ENCODE data around the gene DHRS3.
"Not testable (repeated sequence)": the region's sequence is repeated elsewhere in the genome, so short reads cannot be mapped to it uniquely, and the experiment has no call there.

The DHRS3 gene

GRCh38 chr1:12541274-12542137, 76.5 kb downstream of the DHRS3 start:
- H3K4me3 ChIP-seq (ENCODE audit: low read depth, low read length): no peak overlapping the region

DNA sequence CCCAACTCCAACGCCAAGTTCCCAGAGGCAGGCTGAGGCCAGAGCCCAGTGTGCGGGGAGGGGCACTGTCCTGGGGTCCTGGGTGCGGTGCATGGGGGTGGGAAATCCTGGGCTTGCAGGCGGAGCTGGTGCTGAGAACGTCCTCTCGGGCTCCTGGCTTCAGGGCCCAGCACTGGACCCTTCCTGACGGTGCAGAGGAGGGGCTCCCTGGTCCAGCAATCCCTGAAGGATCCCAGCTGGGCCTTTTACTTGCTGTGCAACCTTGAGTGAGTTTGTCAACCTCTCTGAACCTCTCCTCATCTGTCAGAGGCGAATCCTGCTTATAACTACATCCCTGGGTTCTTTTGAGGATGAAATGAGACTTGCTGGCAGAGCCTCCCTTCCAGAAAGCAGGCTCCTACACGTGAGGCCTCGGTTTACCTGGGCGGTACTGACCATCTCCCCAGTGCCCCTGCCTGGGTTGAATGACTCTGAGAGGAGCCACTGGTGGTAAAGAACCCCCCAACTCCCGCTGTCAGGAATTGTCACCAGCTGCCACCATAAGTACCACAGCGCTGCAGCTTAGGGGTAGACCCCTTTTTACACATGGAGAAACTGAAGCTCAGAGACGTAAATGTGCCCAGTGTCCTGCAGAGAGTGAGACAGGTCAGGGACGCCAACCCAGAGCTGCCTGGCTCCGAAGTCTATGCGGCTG, 77.3 kb downstream of the DHRS3 start:
- H3K4me3 ChIP-seq (ENCODE audit: low read depth, low read length): no peak overlapping the region

- H3K4me3 ChIP-seq (ENCODE audit: low read depth, low read length): no peak overlapping the region
Observed at GRCh38 chr1:12539705-12540579, 78.1 kb downstream of the DHRS3 start.

DNA sequence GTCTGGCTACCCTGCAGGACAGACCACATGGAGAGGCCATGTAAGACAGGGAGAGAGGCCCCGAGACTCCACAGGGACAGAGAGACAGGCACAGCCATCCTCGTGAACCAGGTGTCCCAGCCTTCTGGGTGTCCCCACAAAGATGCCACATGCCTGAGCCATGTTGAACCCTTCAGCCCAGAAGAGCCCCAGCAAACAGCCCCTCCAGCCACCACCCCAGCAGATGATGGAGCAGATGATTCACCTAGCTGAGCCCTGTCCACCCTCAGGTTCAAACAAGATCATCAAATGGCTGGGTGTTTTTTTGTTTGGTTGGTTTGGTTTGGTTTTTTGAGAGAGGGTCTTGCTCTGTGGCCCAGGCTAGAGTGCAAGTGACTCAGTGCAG, 78.7 kb downstream of the DHRS3 start:
- no peak overlapping the region for H3K4me3 ChIP-seq (ENCODE audit: low read depth, low read length)

DNA sequence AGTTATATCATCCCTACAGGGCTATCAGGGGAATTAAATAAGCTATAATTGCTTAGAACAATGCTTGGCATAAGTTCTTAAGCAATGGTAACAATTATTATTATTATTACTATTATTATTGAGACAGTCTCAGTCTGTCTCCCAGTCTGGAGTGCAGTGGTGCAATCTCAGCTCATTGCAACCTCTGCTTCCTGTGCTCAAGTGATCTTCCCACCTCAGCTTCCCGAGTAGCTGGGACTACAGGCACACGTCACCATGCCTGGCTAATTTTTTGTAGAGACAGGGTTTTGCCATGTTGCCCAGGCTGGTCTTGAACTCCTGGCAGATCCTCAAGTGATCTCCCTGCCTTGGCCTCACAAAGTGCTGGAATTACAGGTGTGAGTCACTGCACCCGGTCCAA, 79.5 kb downstream of the DHRS3 start:
- H3K4me3 ChIP-seq (ENCODE audit: low read depth, low read length): not testable (repeated sequence)

DNA sequence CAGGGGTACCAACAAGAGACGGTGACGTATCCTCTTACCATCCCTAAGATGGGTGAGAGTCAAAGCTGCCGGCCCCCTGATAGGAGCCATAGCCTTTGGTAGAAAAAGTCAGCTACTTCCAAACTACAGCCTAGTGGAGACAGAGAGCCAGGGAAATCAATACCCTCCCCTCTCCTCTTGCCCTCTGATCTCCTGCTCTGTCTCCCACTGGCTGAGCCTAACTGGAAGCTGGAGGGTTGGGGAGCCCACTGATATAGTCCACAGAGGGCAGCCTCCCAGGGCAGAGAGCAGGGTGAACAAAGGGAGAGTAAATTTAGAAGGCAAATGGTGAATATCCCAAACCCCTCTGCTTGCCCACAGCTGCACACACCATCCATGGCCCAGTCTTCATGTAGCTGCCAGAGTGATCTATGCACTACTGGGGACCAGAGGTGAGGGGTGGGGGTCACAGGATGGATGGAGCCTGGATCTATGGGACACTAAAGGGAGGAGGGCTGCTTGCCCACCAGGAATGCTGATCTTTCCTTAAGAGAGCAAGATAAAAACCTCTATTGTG, 80.0 kb downstream of the DHRS3 start:
- no peak overlapping the region for H3K4me3 ChIP-seq (ENCODE audit: low read depth, low read length)

DNA sequence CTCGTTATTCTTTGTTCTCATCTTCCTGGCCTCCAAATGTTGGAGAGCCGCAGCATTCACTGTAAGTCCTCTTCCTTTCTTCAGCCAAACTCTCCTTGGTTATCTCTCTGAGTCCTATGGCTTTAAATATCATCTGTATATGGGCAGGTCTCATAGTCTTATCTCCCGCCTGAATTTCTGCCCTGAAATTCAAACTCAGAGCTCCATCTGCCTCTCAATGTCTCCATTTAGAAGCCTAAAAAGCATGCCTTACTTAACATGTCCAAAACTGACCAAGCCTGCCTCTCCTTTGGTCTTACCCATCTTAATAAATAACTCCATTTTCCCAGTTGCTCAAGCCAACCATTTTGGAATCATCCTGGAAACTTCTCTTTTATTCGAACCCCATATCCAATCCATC, 80.7 kb downstream of the DHRS3 start:
- no peak overlapping the region for H3K4me3 ChIP-seq (ENCODE audit: low read depth, low read length)

DNA sequence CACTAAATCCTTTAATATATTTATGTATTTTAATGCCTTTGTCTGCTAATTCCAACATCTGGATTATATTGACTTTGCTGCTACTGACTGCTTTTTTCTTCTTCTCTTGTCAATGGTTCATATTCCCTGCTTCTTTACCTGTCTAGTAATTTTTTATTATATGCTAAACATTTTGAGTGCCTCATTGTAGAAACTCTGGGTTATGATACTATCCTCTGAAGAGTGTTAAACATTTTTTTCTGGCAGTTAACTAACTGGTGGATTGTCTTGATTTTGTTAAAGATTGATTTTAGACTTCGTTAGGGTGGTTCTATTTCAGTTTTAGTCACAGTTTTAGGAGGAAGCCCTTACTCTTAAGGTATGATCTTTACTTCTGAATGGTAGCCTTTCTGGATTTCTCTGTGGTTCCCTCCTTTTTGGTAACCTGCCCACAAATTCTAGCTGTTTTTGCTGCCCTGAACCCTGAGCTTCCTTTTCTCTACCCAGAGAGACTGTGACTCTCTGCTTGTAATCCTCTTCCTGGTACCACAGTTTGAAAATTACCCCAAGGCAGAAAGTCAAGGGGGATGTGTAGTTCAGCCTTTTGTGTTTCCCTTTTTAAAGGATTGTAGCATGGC, 81.9 kb downstream of the DHRS3 start:
- H3K4me3 ChIP-seq (ENCODE audit: low read depth, low read length): no peak overlapping the region

- H3K4me3 ChIP-seq (ENCODE audit: low read depth, low read length): no peak overlapping the region
Observed at GRCh38 chr1:12532405-12533315, 85.3 kb downstream of the DHRS3 start.

DNA sequence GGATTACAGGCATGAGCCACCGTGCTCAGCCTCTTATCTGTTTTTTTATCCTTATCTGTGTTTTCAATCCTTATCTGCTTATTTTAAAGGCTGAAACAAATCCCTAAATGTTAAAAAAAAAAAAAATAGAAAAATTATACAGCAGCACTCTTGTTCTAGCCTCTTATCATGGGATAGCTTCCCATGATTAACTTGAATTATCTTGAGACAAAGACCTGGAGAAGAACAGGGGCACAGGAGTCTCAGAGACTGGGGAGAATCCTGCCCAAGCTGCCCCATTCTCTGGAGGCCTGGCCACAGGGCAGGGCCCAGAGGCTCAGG, 86.9 kb downstream of the DHRS3 start:
- no peak overlapping the region for H3K4me3 ChIP-seq (ENCODE audit: low read depth, low read length)

DNA sequence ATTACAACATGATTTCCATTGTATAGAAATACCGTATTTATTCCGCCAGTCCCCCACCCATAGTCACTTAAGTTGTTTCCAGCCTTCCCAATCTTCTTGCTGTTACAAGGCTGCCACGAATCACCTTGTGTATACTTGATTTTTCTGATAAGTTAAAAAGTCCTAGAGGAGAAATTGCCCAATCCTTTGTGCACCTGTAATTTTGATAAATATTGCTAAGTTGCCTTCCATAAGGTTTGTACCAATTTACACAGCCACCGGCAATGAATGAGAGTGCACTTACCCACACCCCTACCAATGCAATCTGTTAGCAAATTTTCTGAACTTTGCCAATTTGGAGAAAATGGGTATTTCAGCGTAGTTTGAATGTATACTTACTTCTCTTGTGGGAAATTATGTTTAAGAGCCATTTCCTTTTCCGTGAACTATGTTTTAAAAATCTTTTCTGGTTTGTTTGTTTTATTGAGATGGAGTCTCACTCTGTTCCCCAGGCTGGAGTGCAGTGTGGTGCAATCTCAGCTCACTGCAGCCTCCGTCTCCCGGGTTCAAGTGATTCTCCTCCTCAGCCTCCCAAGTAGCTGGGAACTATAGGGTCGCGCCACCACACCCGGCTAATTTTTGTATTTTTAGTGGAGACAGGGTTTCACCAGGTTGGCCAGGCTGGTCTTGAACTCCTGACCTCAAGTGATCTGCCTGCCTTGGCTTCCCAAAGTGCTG, 87.4 kb downstream of the DHRS3 start:
- no peak overlapping the region for H3K4me3 ChIP-seq (ENCODE audit: low read depth, low read length)

DNA sequence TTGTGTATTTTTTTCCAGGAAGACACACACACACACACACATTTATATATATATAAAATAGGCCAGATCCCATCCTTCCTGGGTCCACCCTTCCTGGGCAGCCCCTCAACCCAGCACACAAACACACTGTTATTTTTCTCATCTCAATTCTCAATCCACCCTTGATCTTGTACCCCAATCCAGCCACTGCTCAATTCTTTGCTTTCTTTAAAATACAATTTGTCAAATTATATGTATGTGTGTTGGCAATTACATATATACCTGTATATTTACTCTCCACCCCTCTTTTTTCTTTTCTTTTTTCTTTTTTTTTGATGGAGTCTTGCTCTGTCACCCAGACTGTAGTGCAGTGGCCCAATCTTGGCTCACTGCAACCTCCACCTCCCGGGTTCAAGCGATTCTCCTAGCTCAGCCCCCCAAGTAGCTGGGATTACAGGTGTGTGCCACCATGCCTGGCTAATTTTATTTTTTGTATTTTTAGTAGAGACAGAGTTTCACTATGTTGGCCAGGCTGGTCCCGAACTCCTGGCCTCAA, 88.3 kb downstream of the DHRS3 start:
- H3K4me3 ChIP-seq (ENCODE audit: low read depth, low read length): no peak overlapping the region

DNA sequence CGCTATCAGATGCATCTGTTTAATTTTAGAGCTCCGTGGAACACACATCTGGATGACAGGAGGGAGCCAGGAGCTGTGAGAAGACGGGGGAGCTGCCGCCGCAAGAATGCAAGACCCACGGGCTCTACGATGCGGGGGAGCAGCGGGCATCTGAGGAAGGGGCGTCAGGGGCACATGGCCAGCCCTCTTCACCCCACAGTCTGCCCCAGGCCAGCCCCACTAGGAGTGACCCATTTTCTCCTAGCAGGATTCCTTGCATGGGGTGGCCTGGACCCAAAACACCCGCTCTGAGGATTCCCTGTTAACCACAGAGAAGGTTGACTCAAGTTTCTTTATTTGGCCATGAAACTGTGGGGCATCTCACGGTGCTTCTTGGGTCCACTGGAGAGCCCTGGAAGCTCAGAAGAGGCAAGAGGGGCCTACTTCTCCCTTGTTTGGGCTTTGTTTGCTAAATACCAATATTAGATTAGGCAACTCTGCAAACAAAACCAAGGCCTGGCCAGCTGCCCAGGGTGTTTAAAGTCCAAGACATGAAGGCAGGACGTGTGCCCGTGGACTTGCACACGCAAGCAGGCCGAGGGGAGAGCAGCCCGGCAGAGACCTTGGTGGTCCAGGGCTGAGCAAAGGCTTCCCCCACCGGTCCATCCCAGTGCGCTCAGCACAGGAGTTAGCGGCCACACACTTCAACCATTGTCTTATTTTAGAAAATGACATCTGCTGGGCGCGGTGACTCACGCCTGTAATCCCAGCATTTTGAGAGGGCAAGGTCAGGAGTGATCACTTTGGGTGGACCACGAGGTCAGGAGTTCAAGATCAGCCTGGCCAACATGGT, 89.8 kb downstream of the DHRS3 start:
- no peak overlapping the region for H3K4me3 ChIP-seq (ENCODE audit: low read depth, low read length)

GRCh38 chr1:12527564-12527963, 90.4 kb downstream of the DHRS3 start:
- no peak overlapping the region for H3K4me3 ChIP-seq (ENCODE audit: low read depth, low read length)

GRCh38 chr1:12525311-12526181, 92.5 kb downstream of the DHRS3 start:
- no peak overlapping the region for H3K4me3 ChIP-seq (ENCODE audit: low read depth, low read length)

GRCh38 chr1:12524266-12524665, 93.7 kb downstream of the DHRS3 start:
- H3K4me3 ChIP-seq (ENCODE audit: low read depth, low read length): no peak overlapping the region

- not testable (repeated sequence) for H3K4me3 ChIP-seq (ENCODE audit: low read depth, low read length)
Observed at GRCh38 chr1:12522780-12523179, 95.2 kb downstream of the DHRS3 start.

Measured in iPS-11a (cell line).